Gastroesophageal sphincter (tissue), 4 donors: Measurements from ENCODE around the gene NMD3. TPM values are rescaled to one million over a fixed set of nuclear protein-coding genes. Genes with fewer than 3 reads are reported as not detected.

Experiments
- ATAC-seq: fragments of 150-250 bp; one replicate; pipeline ENCODE4 v1.9.1; 2016; ENCODE audit warnings: mild to moderate bottlenecking, moderate library complexity
- H3K27ac ChIP-seq, 4 donors: fragments of 200-600 bp; sonication (generic) in 3 of 4; 1 replicate in 3 of 4; 2 replicates in 1 of 4; pipeline ENCODE4 v1.5.1; 2016 to 2019
- H3K27me3 ChIP-seq: fragments of 200-600 bp; sonication (generic); one replicate; pipeline ENCODE4 v1.5.1; 2019
- H3K36me3 ChIP-seq, 2 donors: fragments of 200-600 bp; sonication (generic); one replicate each; pipeline ENCODE4 v1.5.1; 2019; ENCODE audit warnings: control low read depth in 1 of 2
- H3K4me1 ChIP-seq, 3 donors: fragments of 200-600 bp; sonication (generic); 1 replicate in 2 of 3; 2 replicates in 1 of 3; pipeline ENCODE4 v1.5.1; 2016 to 2019; ENCODE audit warnings: control low read depth in 2 of 3
- H3K4me3 ChIP-seq, 2 donors: fragments of 200-600 bp; sonication (generic); one replicate each; pipeline ENCODE4 v1.5.1; 2019; ENCODE audit warnings: mild to moderate bottlenecking in 1 of 2, moderate library complexity in 1 of 2
- H3K9me3 ChIP-seq, 3 donors: fragments of 200-600 bp; sonication (generic); one replicate each; pipeline ENCODE4 v1.5.1; 2017 to 2019; ENCODE audit warnings: control low read depth in 2 of 3
- EP300 ChIP-seq: sonication (generic); formaldehyde crosslinking; IDR thresholded peaks from one replicate; pipeline ENCODE4 v1.6.1; 2017; ENCODE audit warnings: antibody characterized with exemption, mild to moderate bottlenecking
- POLR2A ChIP-seq, 2 donors: fragments of 450-650 bp; IDR thresholded peaks; one replicate each; pipeline ENCODE4 v1.6.1; 2017; ENCODE audit warnings: antibody characterized with exemption in 2 of 2, mild to moderate bottlenecking in 2 of 2, moderate library complexity in 1 of 2
- POLR2AphosphoS5 ChIP-seq: sonication (generic); formaldehyde crosslinking; IDR thresholded peaks from one replicate; pipeline ENCODE4 v1.6.1; 2017; ENCODE audit warnings: antibody characterized with exemption
- WGBS, 2 donors: methylation state at CpG; one replicate each; pipeline ENCODE4 v1.1.5; 2018; ENCODE audit warnings: low coverage in 1 of 2; 5-methylcytosine and 5-hydroxymethylcytosine counted together
- small RNA-seq, 4 donors: library from RNA; depleted of rRNA; stranded (forward); fragments of <200 nt; gene quantifications; one replicate each; pipeline ENCODE3, GENCODE V24; 2016
- total RNA-seq, 4 donors: library from RNA; depleted of rRNA; stranded (reverse); fragments of >200 nt; gene quantifications; one replicate each; pipeline ENCODE4 v1.1.0, GENCODE V29; 2016
- TF ChIP-seq, protein P1 (sequence below), 4 experiments: fragments of 200-600 bp in 2 of 4; fragments of 450-650 bp in 2 of 4; sonication (generic) in 1 of 4; IDR thresholded peaks; one replicate each; pipeline ENCODE4 v1.5.1; 2017 to 2019; ENCODE audit warnings: antibody characterized with exemption in 4 of 4, mild to moderate bottlenecking in 2 of 4, moderate library complexity in 2 of 4

The NMD3 gene
- total RNA-seq, 4 donors from 2014 or later = 26.1 to 72.8 (median 51.8) TPM

DNA sequence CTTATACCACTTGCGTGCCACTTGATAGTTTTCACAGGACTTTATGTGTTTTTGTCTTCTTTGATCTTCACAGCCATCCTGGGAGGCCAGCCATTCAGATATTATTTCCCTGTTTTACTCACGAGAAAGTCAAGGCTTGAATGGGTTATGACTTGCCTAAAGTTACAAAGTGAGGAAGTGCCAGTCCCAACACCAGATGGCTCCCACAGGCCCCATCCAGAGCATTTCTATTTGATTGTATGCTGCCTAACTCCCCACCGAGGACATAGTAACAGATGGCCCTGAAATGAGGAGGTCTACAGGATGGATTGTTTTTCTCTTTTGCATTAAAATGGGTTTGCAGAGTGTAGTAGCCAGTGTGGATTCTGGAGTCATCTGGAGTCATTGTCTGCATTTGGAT, 75.7 kb downstream of the NMD3 start:
- no peaks in the 10 kb centered on the region for H3K36me3 ChIP-seq
- ATAC-seq = no peak
- H3K4me3 ChIP-seq = no peak overlapping the region
- peaks cover 0 to 7% (median 0%) of the 10 kb centered on the region in 3 donors for H3K9me3 ChIP-seq
- WGBS, 2 donors = 84 to 91% methylated on average over 3 of the region's 3 CpGs
- no peak for TF ChIP-seq EP300
- TF ChIP-seq POLR2AphosphoS5 = no peak
- TF ChIP-seq, protein P1, sequence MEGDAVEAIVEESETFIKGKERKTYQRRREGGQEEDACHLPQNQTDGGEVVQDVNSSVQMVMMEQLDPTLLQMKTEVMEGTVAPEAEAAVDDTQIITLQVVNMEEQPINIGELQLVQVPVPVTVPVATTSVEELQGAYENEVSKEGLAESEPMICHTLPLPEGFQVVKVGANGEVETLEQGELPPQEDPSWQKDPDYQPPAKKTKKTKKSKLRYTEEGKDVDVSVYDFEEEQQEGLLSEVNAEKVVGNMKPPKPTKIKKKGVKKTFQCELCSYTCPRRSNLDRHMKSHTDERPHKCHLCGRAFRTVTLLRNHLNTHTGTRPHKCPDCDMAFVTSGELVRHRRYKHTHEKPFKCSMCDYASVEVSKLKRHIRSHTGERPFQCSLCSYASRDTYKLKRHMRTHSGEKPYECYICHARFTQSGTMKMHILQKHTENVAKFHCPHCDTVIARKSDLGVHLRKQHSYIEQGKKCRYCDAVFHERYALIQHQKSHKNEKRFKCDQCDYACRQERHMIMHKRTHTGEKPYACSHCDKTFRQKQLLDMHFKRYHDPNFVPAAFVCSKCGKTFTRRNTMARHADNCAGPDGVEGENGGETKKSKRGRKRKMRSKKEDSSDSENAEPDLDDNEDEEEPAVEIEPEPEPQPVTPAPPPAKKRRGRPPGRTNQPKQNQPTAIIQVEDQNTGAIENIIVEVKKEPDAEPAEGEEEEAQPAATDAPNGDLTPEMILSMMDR (IDR thresholded peaks at IDR 0.05) = no peak
- no peak for TF ChIP-seq POLR2A (IDR thresholded peaks at IDR 0.05)
- H3K27ac ChIP-seq = no peak overlapping the region
- no peaks in the 10 kb centered on the region for H3K27me3 ChIP-seq
- H3K4me1 ChIP-seq = no peaks in the 10 kb centered on the region

Small RNA genes within 50 kb of the gene (small RNA-seq; reads per million reads assigned to genes)
- 0 reads per million in 4 donors for gene AC108738.1

Other genes starting within 250 kb of the NMD3 start
- 1 to 10 TPM; 1.6 to 6.1 (median 3.9) TPM for gene B3GALNT1, start 116.0 kb upstream of the NMD3 start, total RNA-seq
- gene SPTSSB, start 150.2 kb downstream of the NMD3 start, total RNA-seq = under 1 TPM in 2 of 4 donors, not detected in 2; 0.39 to 0.74 TPM